Ishikawa (cell line): Measurements from ENCODE around the gene GATM.

ENCODE experiments used
- CEBPB ChIP-seq: IDR thresholded peaks from 2 replicates; pipeline ENCODE4 v1.6.1; 2012
- CREB1 ChIP-seq: IDR thresholded peaks from 2 replicates; pipeline ENCODE4 v1.6.1; 2012; ENCODE audit warnings: low read depth
- EP300 ChIP-seq: IDR thresholded peaks from 2 replicates; pipeline ENCODE4 v1.6.1; 2012; ENCODE audit warnings: borderline replicate concordance
- NFIC ChIP-seq: IDR thresholded peaks from 2 replicates; pipeline ENCODE4 v1.6.1; 2012
- RAD21 ChIP-seq: IDR thresholded peaks from 2 replicates; pipeline ENCODE4 v1.6.1; 2012; ENCODE audit warnings: low read depth
- REST ChIP-seq: IDR thresholded peaks from 2 replicates; pipeline ENCODE4 v1.6.1; 2012; ENCODE audit warnings: low read depth, mild to moderate bottlenecking
- TAF1 ChIP-seq: IDR thresholded peaks from 2 replicates; pipeline ENCODE4 v1.6.1; 2012; ENCODE audit warnings: low read depth, mild to moderate bottlenecking
- TEAD4 ChIP-seq: IDR thresholded peaks from 2 replicates; pipeline ENCODE4 v1.6.1; 2012
- YY1 ChIP-seq: IDR thresholded peaks from 2 replicates; pipeline ENCODE4 v1.6.1; 2012; ENCODE audit warnings: low read depth
- ZBTB7A ChIP-seq: IDR thresholded peaks from 2 replicates; pipeline ENCODE4 v1.6.1; 2012; ENCODE audit warnings: low read depth

- TF ChIP-seq EP300 (no peak), RAD21 (no peak), NFIC (no peak), TEAD4 (no peak), YY1 (no peak), ZBTB7A (no peak), REST (no peak), TAF1 (no peak), CREB1 (no peak), CEBPB (no peak)
Measured at GRCh38 chr15:45391746-45392583, 13.6 kb upstream of the GATM start.
